PC-9 (cell line): ENCODE results near the gene SHANK1.

Experiments used
- CTCF ChIP-seq: fragments of 200-600 bp; sonication (generic); conservative IDR thresholded peaks from 2 replicates; pipeline ENCODE4 v1.6.1; 2017; ENCODE audit warnings: mixed run types, antibody characterized with exemption, mild to moderate bottlenecking, moderate library complexity
- EZH2 ChIP-seq: fragments of 200-600 bp; sonication (generic); IDR thresholded peaks from 2 replicates; pipeline ENCODE4 v1.8.0; 2017; ENCODE audit warnings: antibody characterized with exemption, low read depth

GRCh38 chr19:50703915-50704796 lies 15.4 kb downstream of the SHANK1 start:
- TF ChIP-seq EZH2 (peak; percentile 77; the same call in 1 of the 2 replicates), CTCF (peak; percentile 52)
